GM12801 (cell line): ENCODE measurements around the gene OR13G1.

Experiments
- TF ChIP-seq, protein P1 (sequence below): IDR thresholded peaks from one replicate; pipeline ENCODE4 v1.5.1; 2011; ENCODE audit warnings: control low read depth; ENCODE audit not compliant: insufficient read length; ENCODE audit errors: extremely low read depth

The OR13G1 gene

GRCh38 chr1:247669225-247669624, 10.3 kb downstream of the OR13G1 start:
- TF ChIP-seq, protein P1, sequence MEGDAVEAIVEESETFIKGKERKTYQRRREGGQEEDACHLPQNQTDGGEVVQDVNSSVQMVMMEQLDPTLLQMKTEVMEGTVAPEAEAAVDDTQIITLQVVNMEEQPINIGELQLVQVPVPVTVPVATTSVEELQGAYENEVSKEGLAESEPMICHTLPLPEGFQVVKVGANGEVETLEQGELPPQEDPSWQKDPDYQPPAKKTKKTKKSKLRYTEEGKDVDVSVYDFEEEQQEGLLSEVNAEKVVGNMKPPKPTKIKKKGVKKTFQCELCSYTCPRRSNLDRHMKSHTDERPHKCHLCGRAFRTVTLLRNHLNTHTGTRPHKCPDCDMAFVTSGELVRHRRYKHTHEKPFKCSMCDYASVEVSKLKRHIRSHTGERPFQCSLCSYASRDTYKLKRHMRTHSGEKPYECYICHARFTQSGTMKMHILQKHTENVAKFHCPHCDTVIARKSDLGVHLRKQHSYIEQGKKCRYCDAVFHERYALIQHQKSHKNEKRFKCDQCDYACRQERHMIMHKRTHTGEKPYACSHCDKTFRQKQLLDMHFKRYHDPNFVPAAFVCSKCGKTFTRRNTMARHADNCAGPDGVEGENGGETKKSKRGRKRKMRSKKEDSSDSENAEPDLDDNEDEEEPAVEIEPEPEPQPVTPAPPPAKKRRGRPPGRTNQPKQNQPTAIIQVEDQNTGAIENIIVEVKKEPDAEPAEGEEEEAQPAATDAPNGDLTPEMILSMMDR, result no peak

GRCh38 chr1:247656221-247656875, 23.2 kb downstream of the OR13G1 start:
- TF ChIP-seq, protein P1, result no peak

- TF ChIP-seq, protein P1, result no peak
Measured at GRCh38 chr1:247653040-247653439, 26.5 kb downstream of the OR13G1 start.

- TF ChIP-seq, protein P1, result no peak
Measured at GRCh38 chr1:247647864-247648263, 31.7 kb downstream of the OR13G1 start.

GRCh38 chr1:247646867-247647266, 32.7 kb downstream of the OR13G1 start:
- TF ChIP-seq, protein P1, result no peak

DNA sequence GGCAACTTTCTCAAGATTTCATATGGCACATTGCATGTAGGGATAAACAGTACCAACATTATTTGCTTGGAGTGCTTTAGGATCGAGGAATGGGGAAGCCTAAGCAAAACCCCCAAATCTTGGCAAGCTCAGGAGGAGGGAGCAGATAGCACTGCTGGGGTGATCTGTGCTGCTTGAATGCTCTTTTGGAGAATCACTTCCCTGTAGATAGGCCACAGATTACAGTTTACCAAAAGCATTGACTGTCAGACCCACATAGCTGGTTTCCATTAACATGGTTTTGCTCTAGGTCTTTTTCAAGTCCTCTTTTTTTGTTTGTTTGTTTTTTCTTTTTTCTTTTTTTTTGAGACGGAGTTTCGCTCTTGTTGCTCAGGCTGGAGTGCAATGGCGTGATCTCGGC, 36.8 kb downstream of the OR13G1 start:
- TF ChIP-seq, protein P1, result no peak

GRCh38 chr1:247639381-247639981, 40.1 kb downstream of the OR13G1 start:
- TF ChIP-seq, protein P1, result no peak
